HG02884 (cell line): ENCODE data around the gene NPHP4.

Source experiments
- ATAC-seq: cut with Tn5 transposase; IDR thresholded peaks from one replicate; pipeline ENCODE4 v1.9.1; 2021; ENCODE audit warnings: mild to moderate bottlenecking, moderate library complexity; ENCODE audit not compliant: unreplicated experiment

Gene NPHP4

DNA sequence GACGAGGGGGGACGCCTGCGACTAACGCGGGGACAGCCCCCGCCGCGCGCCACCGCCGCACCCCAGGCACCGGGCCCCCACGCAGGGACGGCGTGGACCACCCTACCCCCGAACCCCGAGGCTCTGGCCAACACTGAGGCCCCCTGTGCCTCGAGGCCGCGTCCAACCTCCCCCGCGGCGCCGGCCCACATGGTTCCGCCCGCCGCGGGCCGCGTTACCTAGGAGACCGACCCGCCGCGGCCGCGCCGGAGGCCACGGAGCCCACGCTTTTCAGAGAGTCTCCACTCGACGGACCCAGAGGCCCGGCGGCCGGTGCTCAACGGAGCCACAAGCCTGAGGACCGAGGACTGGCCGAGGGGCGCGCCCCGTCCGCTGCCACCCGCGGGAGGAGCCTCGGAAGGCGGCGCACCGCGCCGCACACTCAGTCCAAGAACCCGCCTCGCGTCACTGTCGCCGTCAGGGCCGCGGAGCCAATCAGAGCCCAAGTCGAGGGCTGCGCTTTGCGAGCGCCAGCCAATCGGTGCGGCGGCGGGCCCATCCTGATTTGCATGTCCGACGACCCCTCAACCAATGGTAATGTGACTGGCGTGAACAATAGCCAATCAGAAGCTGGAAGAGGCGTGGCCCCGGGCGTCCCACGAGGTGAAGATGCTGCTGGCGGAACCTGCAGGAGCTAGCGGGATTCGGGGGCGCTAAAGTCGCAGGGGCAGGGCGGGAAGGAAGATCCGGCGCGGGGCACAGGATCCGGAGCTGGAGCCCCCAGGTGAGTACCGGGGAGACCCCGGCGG, at the start of gene NPHP4:
Gene NPHP4, minus strand, starts transcription at position 400 of the 788 bp plus-strand sequence. CDS start 6,136 bp downstream, outside the sequence.
- ATAC-seq = peak; percentile 93

DNA sequence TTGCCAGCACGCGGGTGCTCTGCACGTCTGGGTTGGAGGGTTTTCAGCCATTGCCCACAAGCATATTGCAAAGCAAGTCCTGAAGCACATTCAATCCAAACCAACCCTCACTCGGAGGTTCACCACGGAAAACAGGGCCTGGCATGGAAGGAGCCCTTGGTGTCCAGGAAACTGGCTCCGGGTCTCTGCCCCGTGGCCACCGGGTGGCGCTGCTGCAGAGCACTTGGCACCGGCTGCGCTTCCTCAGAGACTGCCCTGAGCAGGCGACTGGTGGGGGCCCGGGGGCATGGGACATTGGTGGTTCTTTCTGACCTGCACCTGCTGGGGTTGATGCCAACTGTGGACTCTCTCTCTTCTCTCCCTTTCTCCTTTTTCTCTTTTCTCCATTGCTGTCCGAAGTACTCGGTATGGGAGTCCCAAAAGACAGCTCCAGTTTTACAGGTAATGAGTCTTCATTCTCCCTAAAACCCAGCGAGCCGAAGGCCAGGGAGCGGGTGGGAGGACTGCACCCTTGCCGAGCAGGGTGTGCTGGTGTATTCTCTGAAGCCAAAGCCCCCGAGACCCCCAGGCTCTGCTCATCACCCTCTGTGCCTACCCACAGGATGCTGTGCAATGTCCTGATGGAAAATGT, 49.3 kb upstream of the NPHP4 start:
- ATAC-seq = no peak

DNA sequence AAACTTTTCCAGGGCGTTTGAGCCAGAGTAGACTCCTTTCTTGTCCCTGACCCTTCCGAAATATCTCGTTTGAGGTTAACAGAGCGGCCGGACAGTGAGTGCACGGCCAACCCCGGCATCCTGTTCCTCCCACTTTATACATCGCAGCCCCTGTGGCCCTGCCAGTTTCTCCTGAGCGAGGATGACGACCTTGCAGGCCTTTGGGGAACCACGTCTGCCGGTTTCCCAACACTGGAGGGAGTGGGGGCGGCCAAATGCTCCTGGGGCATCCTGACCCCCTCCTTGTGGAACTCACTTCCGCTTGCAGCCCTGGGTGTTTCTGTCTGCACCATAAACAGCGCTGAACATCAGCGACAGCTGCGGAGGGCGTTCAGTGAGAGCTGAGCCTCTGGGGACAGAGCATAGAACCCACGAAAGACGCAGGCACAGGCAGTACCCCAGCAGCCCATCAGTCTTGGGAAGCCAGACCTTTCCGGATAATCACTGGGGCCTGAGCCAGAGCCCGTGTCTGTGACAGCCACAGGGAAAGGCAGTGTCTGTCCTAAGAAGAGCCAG, 48.7 kb upstream of the NPHP4 start:
- ATAC-seq = no peak

DNA sequence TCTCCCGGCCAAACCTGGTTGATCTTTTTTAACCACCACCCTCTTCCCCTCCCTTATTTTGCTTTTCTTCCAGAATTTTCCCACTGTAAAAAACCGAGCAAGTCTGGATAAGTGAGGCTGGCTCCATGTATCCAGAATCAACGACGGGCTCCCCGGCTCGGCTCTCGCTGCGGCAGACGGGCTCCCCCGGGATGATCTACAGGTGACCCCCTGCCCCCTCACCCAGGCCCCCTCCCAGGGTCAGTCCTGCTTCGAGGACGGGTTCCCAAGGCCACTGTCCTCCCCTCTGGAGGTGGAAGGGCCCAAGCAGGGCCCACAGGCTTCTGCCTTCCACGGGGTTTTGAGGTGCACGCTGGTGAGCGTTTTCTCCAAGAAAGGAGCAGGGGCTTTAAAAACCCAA, 48.2 kb upstream of the NPHP4 start:
- ATAC-seq = no peak

DNA sequence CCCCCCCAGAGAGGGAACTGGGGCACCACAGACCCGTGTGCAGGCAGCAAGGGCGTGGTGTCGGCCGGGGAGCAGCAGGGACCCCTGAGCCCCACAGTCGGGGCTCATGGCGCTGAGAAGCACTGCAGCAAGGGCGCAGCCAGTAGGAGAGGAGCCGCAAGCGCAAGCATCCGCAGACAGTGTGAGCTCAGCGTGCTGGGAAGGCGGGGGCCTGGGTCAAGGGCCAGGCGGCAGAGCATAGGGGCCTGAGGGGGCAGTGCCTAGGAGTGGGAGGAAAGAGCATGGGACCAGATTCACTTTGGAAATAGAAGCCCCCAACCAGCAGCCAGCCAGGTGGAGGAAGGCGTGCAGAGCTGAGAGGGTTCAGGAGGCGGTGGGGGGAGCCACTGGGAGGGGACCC, 46.8 kb upstream of the NPHP4 start:
- no peak for ATAC-seq

DNA sequence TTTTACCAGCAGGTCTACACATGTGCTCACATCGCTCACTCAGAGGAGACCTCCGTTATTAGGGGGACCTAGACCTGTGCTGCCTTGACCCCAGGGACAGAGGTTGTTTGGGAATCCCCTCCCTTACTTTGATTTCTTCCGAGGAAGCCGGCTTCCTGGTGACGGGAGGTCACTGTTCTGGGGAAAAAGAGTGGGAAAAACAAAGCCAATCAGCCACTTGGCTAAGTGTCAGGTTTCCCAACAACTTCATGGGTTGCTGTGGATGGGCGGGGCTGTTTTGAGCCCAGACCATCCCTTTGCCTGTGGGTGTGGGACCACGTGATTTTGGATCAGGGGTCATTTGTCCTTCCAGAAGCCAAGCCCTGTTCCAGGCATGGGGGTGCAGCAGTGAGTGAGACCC, 46.4 kb upstream of the NPHP4 start:
- no peak for ATAC-seq

DNA sequence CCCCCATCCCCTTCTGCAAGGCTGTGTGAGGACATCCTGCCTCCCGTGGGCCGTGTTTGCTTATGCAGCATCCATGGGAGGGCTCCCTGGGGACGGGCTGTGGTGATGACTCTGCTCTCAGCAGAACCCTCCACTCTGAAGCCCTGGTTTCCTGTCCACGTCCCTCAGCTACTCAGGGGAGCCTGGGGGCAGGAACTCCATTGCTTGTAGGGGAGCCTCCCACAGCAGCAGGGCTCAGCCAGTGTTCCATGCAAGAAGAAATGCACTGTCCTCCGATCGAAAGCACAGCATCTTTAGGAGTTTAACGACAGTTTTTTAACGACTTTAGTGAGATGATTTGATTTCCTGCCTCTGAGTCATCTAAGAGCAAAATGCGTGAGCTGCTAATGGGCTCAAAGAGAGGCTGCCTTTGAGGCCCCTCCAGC, 45.1 kb upstream of the NPHP4 start:
- no peak for ATAC-seq

DNA sequence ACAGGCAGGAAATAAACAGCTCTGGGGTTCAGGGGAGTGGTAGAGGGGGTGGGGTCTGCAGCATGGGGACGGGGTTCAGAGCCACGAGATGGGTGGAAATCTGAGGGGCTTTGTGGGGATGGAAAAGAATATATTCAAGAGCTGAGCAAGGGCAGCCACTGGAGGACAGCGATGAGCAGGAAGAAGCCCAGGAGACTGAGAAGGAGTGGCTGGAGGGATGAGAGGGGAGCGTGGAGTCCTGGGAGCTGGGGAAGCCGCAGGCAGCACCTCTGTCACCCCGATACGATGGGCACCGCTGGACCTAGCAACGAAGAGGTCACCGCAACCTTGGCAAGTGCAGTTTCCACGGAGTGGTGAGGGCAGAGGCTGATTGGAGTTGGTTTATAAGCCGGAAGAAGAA, 43.5 kb upstream of the NPHP4 start:
- no peak for ATAC-seq

DNA sequence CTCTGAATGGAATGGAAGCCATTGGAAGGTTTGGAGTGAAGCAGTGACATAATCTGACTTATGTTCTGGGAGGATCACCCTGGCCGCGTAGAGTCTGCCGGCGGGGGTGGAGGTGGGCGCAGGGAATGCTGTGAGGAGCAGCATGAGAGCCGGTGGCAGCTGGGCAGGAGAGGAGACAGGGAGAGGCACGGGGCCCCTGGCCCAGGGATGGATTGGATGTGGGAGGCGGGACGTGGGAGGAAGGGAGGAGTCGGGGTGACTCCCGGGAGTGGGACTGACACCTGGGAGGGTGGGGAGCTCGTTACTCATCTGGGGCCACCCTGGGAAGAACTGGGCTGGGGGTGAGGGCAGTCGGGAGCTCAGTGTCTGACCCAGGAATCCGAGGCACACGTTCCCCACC, 43.1 kb upstream of the NPHP4 start:
- ATAC-seq = no peak

DNA sequence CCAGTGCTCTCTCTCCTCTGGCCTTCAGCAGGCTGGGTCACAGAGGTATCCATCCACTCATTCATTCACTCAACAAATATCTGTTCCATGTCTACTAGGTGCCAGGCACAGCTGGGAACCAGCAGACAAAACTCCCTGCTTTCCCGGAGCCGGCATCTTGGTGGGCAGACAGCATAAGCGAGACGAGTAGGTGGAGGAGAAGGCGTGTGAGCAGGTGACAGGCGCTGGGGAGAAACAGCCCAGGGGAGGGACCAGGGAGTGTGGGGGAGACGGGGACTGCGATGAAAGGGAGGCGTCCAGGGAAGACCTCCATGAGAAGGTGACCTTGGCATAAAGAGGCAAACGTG, 42.5 kb upstream of the NPHP4 start:
- no peak for ATAC-seq

DNA sequence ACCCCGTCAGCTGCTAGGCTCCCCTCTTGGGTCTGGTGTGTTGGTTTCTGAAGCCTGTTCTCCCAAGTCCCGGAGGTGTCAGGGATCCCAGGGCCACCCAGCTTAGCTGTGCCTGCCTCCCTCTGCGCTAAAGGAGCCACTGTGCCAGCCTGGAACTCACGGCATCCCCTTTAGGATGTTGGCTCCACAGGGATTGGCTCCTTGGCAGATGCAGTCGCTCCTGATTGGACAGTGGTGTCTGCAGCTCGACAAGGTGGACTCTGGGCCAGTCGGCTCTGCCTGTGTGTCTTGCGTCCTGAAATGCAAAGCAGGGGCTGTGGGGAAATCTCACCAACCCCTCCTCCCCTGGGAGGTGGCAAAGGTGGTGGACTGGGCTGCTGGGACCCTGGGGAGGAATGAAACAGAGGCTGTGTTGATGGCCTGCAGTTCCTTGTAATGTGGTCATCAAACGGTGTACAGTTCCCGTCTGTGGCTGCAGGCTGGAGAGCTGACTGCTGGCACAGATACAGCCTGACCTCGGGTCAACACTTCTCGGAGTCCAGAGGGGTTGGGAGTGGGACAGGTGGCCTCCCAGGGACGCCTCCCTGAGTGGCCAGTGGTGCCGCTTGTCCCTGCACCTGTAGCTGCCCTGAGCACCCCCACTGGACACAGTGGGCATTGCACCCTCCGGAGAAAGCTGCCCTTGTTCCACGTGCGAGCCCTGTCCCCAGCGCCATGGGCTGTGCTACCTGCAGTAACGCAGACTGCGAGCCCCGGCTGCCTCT, 41.9 kb upstream of the NPHP4 start:
- ATAC-seq = no peak

DNA sequence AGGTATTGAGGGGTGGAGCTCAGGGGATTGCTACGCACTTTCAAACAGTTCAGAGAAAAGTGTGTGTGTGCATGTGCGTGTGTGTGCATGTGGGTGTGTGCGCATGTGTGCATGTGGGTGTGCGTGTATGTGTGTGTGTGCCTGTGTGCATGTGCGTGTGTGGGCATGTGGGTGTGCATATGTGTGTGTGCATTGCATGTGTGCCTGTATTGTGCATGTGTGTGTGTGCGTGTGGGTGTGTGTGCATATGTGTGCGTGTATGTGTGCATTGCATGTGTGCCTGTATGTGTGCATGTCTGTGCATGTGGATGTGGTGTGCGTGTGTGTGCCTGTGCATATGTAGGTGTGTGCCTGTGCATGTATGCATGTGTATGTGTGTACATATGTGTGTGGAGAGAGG, 40.9 kb upstream of the NPHP4 start:
- ATAC-seq = no peak

DNA sequence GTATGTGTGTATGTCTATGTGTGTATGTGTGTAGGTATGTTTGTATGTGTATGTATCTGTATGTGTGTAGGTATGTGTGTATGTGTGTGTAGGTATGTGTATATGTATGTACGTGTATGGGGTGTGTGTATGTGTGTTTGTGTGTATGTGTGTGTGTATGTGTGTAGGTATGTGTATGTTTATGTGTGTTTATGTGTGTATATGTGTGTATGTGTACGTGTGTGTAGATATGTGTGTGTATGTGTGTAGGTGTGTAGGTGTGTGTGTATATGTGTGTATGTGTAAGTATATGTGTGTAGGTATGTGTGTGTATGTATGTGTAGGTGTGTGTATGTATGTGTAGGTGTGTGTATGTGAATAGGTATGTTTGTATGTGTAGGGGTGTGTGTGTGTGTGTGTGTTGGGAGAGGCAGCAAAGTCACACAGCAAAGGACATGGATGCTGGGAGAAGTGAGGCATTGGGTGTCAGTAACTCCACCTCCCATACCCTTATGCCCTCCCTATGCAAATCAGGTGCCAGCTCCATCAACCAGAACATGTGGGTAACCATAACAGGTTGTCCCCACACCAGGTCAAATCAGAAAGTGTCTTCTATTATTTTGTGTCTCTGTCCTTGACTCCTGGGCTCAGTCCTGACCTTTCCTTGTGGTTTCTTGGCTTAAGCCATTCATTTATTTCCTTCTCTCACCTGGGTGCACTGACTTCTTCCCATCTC, 38.5 kb upstream of the NPHP4 start:
- no peak for ATAC-seq

DNA sequence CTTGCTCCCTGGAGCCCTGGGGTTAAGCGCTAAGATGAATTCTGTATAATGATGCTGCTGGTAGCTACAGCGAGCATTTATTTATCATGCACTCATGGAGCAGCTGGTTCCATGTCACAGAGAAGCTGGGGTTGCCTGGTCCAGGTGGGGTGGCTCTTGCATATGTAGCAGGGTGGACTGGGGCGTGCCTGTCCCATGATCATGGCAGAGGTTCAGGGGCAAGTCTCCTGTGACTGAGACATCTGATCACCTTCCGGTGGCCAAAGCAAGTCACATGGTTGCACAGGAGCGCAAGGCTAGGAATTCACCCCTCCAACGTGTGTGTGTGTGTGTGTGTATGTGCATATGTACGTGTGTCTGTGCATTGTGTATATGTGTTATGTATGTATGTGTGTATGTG, 37.9 kb upstream of the NPHP4 start:
- ATAC-seq = no peak

DNA sequence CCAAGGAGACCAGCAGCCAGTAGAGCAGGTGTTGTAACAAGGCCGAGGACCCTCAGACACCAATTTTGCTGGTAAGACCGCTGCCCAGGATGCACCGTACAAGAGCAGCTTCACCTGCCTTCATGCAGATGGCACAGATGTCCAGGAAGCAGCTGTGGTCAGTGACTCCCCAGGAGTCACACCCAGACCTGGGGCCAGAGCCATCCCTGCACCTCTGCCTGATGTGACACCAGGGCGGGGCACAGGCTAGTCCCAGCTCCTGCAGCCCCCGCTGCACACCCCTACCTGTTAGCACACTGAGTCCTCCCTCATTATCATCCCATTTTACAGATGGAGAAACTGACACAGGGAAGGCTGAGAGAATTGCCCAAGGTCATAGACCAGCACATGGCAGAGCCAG, 37.1 kb upstream of the NPHP4 start:
- no peak for ATAC-seq

DNA sequence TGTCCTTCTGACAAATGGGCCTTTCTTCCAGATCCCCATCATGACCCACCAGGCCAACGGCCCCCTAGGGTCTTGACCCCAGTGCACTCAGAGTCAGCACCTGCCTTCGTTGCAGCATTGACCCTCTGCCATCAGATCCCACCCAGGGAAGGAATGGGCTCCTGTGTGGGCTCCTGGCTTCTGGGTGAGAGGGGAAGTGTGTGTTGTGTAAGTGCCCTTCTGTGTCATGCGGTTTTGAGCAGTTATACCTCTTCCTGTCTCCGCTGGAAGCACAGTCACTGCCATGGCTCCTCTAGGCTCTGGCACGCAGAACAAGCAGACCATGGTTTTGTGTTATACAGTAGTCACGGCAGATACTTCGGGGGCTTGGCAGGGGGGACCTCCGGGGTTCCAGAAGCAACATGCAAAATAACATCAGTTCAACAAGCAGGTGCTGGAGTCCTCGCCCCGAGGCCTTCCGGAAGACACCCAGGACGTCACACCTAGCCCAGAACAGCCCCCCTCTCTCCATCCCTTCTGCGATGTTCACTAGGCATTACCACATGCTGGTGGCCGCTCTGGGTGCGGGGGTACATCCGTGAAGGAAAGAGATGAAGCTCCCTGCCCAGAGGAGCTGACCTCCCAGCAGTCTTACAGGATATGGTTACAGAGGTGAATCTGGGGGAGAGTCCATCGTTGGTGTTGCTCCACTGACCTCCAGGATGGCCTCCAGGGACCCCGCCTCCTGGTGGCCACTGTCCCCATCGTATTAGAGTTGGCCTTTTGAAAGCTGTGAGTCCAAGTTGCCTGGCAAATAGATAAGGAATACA, 36.0 kb upstream of the NPHP4 start:
- ATAC-seq = no peak

DNA sequence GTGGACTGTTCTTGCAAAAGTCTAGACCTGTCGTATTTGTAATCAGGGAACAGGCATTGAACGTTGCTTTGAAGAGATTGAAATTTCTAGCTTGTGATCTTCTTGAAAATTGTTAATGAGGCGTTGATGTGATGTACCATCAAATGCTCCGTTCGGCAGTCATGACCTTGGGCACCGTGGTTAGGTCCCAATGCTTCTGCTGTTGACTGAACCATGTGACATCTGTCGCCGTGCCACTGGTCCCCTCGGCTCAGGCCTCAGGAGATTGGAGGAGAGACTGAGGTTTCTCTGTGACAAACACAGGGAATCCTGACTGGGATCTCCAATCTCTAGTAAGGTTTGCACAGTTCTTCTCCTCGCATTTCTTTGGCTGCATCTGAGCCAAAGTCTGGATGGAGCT, 35.4 kb upstream of the NPHP4 start:
- no peak for ATAC-seq

DNA sequence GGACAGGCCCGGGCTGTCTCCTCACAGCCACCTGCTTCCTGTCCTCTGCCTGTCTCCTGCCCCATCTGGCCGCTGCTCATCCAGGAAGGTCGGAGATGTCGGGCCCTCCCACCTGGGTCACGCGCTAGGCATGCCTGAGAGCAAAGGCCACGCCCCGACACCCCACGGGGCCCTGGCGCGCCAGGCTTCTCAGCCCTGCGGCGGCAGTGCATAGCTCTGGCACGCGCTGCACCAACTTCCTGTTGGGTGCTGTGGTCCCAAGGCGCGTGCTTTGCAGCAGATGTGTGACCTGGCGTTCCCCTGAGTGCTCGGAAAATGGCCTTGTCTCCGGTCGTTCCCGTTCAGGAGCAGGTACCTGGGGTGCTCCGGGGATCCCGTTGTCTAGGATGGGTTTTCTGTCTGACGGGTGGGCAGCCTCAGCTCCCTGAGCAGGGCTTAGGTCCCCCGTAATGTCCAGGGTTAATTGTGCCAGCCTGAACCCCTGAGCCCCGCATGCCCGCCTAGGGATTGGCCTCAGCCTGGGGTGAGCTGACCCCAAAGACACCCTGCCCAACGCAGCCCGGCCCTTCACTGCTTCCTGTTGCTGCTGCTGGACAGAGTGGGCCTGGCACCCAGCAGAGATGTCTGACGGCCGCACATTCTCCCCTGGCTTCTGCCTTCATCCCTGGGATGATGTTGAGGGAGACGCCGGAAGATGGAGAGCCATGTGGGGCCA, 34.0 kb upstream of the NPHP4 start:
- ATAC-seq = peak; percentile 63

DNA sequence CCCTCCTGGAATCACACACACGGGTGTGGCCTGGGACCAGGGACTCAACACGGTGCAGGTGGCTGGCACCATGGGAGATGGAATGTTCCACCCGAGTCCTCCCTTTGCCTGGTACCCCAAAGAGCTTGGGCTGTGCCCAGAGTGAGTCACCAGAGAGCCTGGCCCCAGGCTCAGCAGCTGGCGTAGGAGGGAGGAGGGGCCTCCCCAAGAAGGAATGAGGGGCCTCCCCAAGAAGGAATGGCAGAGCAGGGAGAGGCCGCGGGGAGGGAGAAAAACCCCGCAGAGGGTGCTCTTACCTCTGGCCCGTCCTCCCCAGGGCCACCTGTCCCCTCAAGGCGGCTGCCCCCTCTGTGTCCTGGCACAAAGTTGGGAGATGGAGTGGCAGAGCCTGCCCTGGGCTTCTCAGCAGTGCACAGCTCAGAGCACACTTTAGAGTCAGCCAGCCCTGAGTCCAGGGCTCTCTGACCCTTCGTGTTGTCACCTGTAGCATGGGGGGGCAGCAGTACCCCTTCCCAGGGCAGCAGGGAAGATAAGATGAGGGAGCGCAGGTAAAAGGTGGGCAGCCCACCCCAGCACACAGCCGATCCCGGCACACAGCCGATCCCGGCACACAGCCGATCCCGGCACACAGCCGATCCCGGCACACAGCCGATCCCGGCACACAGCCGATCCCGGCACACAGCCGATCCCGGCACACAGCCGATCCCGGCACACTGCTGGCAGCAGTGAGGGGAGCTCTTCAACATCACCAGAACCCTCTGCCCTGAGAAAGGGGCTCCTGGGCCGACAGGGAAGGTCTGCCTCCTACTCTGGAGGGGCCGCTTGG, 33.3 kb upstream of the NPHP4 start:
- no peak for ATAC-seq
